Gastrocnemius medialis (tissue), 4 donors: ENCODE results near the gene CD1C.

ENCODE experiments used
- CTCF ChIP-seq, 5 experiments: fragments of 450-650 bp in 3 of 5; fragments of 200-600 bp in 2 of 5; sonication (generic) in 2 of 5; IDR thresholded peaks in 4 of 5; conservative IDR thresholded peaks in 1 of 5; 1 replicate in 4 of 5; 2 replicates in 1 of 5; pipeline ENCODE4 v1.5.1; 2016 to 2019; ENCODE audit warnings: antibody characterized with exemption in 5 of 5, mild to moderate bottlenecking in 3 of 5, moderate library complexity in 3 of 5
- POLR2A ChIP-seq, 2 donors: fragments of 450-650 bp; IDR thresholded peaks; one replicate each; pipeline ENCODE4 v1.6.1; 2017; ENCODE audit warnings: antibody characterized with exemption in 2 of 2, mild to moderate bottlenecking in 2 of 2, moderate library complexity in 2 of 2

- no peak for TF ChIP-seq CTCF (IDR thresholded peaks at IDR 0.05 in 4 of 5, conservative IDR thresholded peaks at IDR 0.05 in 1 of 5)
- TF ChIP-seq POLR2A (IDR thresholded peaks at IDR 0.05), result no peak
These were observed 38.6 kb upstream of the CD1C start for GRCh38 chr1:158251163-158251562.
